ENCODE results near the gene RAPGEF4. TPM values are rescaled to one million over a fixed set of nuclear protein-coding genes. Genes with fewer than 3 reads are reported as not detected.

The RAPGEF4 gene
- total RNA-seq, 1 donor from 2014 or later, result 16.6 TPM

DNA sequence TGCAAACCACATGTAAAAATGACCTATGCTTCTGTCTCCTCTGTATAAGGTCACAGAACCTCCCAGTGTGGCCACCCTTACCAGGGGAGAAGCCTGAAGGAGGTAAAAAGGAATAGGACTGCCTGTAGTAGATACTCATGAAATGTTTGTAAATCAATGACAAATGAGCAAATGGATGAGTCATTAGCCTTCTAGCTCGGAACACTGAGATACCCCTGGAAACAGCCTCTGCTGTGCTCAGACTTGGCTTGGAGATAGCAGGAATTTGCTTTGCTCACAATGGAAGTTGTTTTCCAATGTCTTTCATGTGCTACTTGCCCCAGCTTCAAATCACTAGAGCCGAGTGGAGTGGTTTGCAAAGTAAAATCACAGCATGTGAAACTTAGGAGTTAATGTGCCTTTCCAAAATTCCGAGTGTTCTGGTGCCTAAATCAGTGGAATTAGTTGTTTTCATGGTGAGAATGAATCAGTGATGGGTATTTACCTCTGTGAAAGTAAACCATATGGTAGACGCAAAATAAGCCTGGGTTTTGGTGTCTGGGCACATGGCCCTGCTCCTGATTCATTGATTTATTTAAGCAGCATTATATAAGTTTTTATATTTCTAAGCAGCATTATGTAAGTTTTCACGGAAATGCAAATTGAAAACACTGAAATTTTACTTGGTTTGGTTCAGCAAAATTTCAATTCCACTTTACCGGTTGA lies 186.0 kb downstream of the RAPGEF4 start:
- DNase-seq, result no peak
- no peak for ATAC-seq

GRCh38 chr2:172922306-172922705 lies 186.7 kb downstream of the RAPGEF4 start:
- intact Hi-C loops (cut with micrococcal nuclease), result no loop called here

More for the DNA sequence above, 186.0 kb downstream of the RAPGEF4 start:
- intact Hi-C loops (cut with micrococcal nuclease), result no loop called here

GRCh38 chr2:172922815-172923214 lies 187.2 kb downstream of the RAPGEF4 start:
- ATAC-seq (no peak), DNase-seq (no peak)
- intact Hi-C loops (cut with micrococcal nuclease), result no loop called here

More at GRCh38 chr2:172922306-172922705, 186.7 kb downstream of the RAPGEF4 start:
- ATAC-seq (no peak), DNase-seq (no peak)

DNA sequence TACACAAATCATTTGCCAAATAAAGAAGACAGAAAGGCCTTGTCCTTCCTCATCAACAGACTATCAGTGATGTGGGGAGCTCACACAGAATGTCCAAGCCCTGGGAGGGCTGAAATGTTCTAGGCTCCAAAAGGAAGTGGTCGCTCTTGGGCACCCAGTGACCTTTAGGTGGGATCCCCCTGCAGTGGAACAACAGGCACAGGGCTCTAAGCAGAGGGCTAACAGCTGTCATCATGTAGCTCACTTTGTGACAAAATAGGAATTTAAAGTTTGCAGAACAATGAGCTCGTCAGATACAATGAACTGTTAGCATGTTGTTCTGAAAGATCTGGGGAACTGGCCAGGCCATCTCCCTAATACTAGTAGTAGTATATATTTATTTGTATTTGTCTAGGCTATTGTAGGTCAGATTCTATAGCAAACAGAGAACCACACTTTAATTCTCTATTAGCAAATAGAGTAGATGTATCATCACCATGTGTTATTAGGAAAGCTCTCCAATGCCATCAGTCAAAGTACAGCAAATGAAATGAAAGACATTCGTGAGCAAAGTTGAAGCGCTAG lies 188.5 kb downstream of the RAPGEF4 start:
- ATAC-seq (no peak), DNase-seq (no peak)
- intact Hi-C loops (cut with micrococcal nuclease), result no loop called here

DNA sequence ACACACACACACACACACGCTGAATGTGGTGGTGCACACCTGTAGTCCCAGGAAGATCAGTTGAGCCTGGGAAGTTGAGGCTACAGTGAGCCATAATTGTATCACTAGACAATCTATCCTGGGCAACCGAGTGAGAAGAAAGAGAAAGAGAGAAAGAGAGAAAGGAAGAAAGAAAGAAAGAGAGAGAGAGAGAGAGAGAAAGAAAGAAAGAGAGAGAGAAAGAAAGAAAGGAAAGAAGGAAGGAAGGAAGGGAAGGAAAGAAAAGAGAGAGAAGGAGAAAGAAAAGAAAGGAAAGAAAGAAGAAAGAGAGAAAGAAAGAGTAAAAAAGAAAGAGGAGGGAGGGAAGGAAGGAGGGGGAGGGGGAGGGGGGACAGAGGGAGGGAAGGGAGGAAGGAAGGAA lies 190.0 kb downstream of the RAPGEF4 start:
- intact Hi-C loops (cut with micrococcal nuclease), result no loop called here
- no peak for ATAC-seq
- DNase-seq, result no peak

DNA sequence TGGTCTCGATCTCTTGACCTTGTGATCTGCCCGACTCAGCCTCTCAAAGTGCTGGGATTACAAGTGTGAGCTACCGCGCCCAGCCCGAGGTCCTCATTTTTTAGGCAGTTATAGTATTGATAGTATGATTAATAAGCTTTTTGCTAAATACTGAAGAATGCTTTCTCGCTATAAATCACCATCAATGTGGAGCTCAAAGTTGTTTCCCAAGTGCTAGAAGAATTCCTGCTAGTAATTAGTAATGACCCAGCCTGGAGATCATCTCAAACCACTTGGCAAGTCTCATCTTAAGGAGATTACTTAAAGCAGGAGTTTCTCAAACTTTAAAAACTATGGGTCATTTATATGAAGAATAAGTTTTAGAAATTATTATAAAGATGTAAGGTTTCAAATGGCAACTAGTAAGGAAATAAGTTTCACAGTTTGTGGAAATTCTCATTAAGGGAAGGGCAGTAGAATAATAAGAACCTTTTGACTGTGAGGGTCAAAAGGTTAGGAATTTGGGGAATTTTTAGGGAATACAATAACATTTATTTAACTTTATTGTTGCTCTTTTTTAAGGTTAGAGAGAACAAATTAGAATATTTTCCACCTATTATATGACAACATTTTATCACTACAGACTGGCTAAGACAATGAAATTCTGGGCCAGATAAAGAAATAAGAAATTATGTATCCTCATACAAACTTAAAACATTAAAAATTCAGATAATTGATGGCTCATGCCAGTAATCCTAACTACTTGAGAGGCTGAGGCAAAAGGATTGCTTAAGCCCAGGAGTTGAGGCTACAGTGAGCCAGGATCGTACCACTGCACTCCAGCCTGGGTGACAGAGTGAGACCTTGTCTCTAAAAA lies 191.4 kb downstream of the RAPGEF4 start:
- DNase-seq, result no peak
- intact Hi-C loops (cut with micrococcal nuclease), result no loop called here
- ATAC-seq, result peak; percentile 48

GRCh38 chr2:172927641-172928357 lies 192.2 kb downstream of the RAPGEF4 start:
- DNase-seq (no peak), ATAC-seq (peak; percentile 86)
- intact Hi-C loops (cut with micrococcal nuclease), result no loop called here

- peak; percentile 66 for ATAC-seq
- intact Hi-C loops (cut with micrococcal nuclease), result no loop called here
- no peak for DNase-seq
These were observed 193.1 kb downstream of the RAPGEF4 start for GRCh38 chr2:172928756-172929155.

- intact Hi-C loops (cut with micrococcal nuclease), result loop anchor here (5.0 kb wide), 1 partner anchor 122 kb away; no protein-coding TSS in a partner anchor
- peak; percentile 8 for ATAC-seq
- DNase-seq, result no peak
These were observed 194.0 kb downstream of the RAPGEF4 start for GRCh38 chr2:172929644-172930043.

DNA sequence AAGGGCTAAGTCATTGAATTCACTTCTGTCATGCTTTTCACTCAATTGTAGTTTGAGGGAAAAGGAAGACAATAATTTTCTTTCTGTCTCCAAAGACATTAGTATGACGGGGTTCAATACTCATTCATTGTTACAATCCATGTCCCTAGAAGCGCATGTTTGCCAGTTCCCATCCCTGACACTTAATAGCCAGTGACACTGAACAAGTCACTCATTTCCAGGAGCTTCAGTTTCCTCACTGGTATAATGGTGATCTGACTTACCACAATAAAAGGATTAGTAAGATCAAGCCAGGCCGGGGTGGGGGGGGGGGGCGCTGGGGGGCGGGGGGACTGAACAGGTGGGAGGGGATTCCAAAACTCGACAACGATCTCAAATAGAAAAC lies 195.2 kb downstream of the RAPGEF4 start:
- intact Hi-C loops (cut with micrococcal nuclease), result loop anchor here (5.0 kb wide), 1 partner anchor 124 kb away; no protein-coding TSS in a partner anchor
- ATAC-seq, result no peak

GRCh38 chr2:172931256-172931894 lies 195.7 kb downstream of the RAPGEF4 start:
- DNase-seq, result no peak

More for the DNA sequence above, 195.2 kb downstream of the RAPGEF4 start:
- DNase-seq, result no peak

GRCh38 chr2:172931918-172932520 lies 196.4 kb downstream of the RAPGEF4 start:
- ATAC-seq (peak; percentile 17), DNase-seq (peak; percentile 65)
- intact Hi-C loops (cut with micrococcal nuclease), result loop anchor here (2.0 to 5.0 kb wide), 2 partner anchors 69 to 125 kb away; no protein-coding TSS in a partner anchor

More at GRCh38 chr2:172931256-172931894, 195.7 kb downstream of the RAPGEF4 start:
- peak; percentile 61 for ATAC-seq
- intact Hi-C loops (cut with micrococcal nuclease), result loop anchor here (5.0 kb wide), 1 partner anchor 124 kb away; no protein-coding TSS in a partner anchor

DNA sequence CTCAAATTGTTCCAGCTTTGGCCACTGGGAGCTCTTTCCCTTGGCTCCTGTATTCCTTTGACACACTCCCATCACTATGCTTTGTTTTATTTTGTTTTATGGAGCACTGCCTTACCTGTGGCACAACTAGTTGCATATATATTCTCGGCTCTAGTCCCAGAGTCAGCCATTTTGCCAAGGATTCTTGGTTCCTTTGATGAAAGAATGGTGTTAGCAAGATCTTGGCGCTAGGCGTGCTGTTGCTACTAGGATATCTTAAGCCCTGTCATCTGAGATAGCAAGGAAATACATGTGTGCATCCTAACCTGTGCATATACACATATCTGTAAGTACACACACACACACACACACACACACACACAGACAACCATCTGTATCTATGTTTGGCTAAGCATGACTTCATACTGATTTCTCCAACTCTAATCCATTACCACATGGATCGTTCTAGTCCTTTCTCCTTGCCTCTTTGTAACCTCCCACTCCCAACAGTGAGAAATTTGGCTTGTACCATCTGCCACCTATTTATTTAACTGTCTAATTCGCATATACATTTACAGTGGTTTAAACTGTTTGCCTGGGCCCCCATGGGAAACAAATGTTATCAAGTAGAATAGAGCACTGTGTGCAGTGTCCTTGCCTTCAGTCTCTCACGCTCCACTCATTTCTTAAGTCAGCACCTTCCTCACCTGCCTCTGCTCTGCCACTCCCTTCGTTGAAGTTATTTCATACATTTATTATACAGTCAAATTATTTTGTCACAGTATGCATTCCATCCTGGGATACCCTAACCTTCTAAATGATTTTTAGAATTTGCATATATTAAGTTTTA lies 202.5 kb downstream of the RAPGEF4 start:
- ATAC-seq, result no peak
- DNase-seq, result no peak
- intact Hi-C loops (cut with micrococcal nuclease), result no loop called here

GRCh38 chr2:172938713-172939375 lies 203.2 kb downstream of the RAPGEF4 start:
- no peak for DNase-seq
- no peak for ATAC-seq
- intact Hi-C loops (cut with micrococcal nuclease), result no loop called here

- intact Hi-C loops (cut with micrococcal nuclease), result no loop called here
- no peak for ATAC-seq
These were observed 207.9 kb downstream of the RAPGEF4 start for GRCh38 chr2:172943539-172943938.

GRCh38 chr2:172944022-172944793 lies 208.6 kb downstream of the RAPGEF4 start:
- DNase-seq, result no peak
- intact Hi-C loops (cut with micrococcal nuclease), result no loop called here
- no peak for ATAC-seq

More at GRCh38 chr2:172943539-172943938, 207.9 kb downstream of the RAPGEF4 start:
- DNase-seq, result no peak
